Astrocyte (in vitro differentiated cells and primary cell): ENCODE measurements around the gene TLN1. TPM values are rescaled to one million over a fixed set of nuclear protein-coding genes. Genes with fewer than 3 reads are reported as not detected.
A peak's percentile ranks its signal among the peaks of the same experiment; 100 is the strongest.

Source experiments
- DNase-seq: peaks from one replicate; pipeline ENCODE4 v3.0.0-alpha.2; 2010; ENCODE audit warnings: low read depth
- FAIRE-seq: peaks from 2 replicates; lab custom pipeline; 2011; peaks lifted over from hg19 to GRCh38; lab: Jason Lieb, UNC
- H2AFZ ChIP-seq: 2 replicates; pipeline ENCODE4 v1.6.0; 2012; ENCODE audit warnings: low read depth, low read length, inconsistent platforms
- H3K27ac ChIP-seq: 2 replicates; pipeline ENCODE4 v1.5.1; 2011; ENCODE audit warnings: low read depth, low read length, inconsistent platforms
- H3K27me3 ChIP-seq: 2 replicates; pipeline ENCODE4 v1.6.0; 2011; ENCODE audit warnings: low read length, inconsistent platforms; ENCODE audit not compliant: insufficient read depth
- H3K36me3 ChIP-seq: 2 replicates; pipeline ENCODE4 v1.5.1; 2011; ENCODE audit warnings: low read length, inconsistent platforms; ENCODE audit not compliant: insufficient read depth
- H3K4me1 ChIP-seq: 2 replicates; pipeline ENCODE4 v1.5.1; 2011; ENCODE audit warnings: low read length, inconsistent platforms; ENCODE audit not compliant: insufficient read depth
- H3K4me2 ChIP-seq: 2 replicates; pipeline ENCODE4 v1.6.0; 2012; ENCODE audit warnings: low read length, inconsistent platforms
- H3K4me3 ChIP-seq: 2 replicates; pipeline ENCODE4 v1.5.1; 2011; ENCODE audit warnings: low read depth, mild to moderate bottlenecking, low read length, inconsistent platforms; ENCODE audit not compliant: insufficient read depth
- H3K79me2 ChIP-seq: 2 replicates; pipeline ENCODE4 v1.6.0; 2012; ENCODE audit warnings: mild to moderate bottlenecking, low read length, inconsistent platforms; ENCODE audit not compliant: insufficient read depth
- H3K9ac ChIP-seq: 2 replicates; pipeline ENCODE4 v1.6.0; 2012; ENCODE audit warnings: mild to moderate bottlenecking, low read length, inconsistent platforms
- H3K9me3 ChIP-seq: 2 replicates; pipeline ENCODE4 v1.5.1; 2012; ENCODE audit warnings: low read depth, mild to moderate bottlenecking, low read length, inconsistent platforms; ENCODE audit not compliant: insufficient read depth
- H4K20me1 ChIP-seq: 2 replicates; pipeline ENCODE4 v1.6.0; 2012; ENCODE audit warnings: low read length, inconsistent platforms; ENCODE audit not compliant: insufficient read depth
- H3K27ac Mint-ChIP-seq: one replicate; pipeline ENCODE4 v1.8.0; 2021; ENCODE audit warnings: mild to moderate bottlenecking, mixed read lengths; ENCODE audit not compliant: unreplicated experiment
- H3K27me3 Mint-ChIP-seq: one replicate; pipeline ENCODE4 v1.8.0; 2021; ENCODE audit warnings: low read depth, mixed read lengths; ENCODE audit not compliant: unreplicated experiment
- H3K36me3 Mint-ChIP-seq: one replicate; pipeline ENCODE4 v1.8.0; 2021; ENCODE audit warnings: low read depth, mixed read lengths; ENCODE audit not compliant: unreplicated experiment
- H3K4me1 Mint-ChIP-seq: one replicate; pipeline ENCODE4 v1.8.0; 2021; ENCODE audit warnings: low read depth, mixed read lengths; ENCODE audit not compliant: unreplicated experiment
- H3K4me3 Mint-ChIP-seq: one replicate; pipeline ENCODE4 v1.8.0; 2021; ENCODE audit warnings: mild to moderate bottlenecking, moderate library complexity, mixed read lengths; ENCODE audit not compliant: unreplicated experiment
- H3K9me3 Mint-ChIP-seq: one replicate; pipeline ENCODE4 v1.8.0; 2021; ENCODE audit warnings: mild to moderate bottlenecking, mixed read lengths; ENCODE audit not compliant: unreplicated experiment
- CTCF ChIP-seq: IDR thresholded peaks from 2 replicates; pipeline ENCODE4 v1.5.1; 2011; ENCODE audit warnings: low read depth, mild to moderate bottlenecking, inconsistent platforms, low read length, moderate library complexity; ENCODE audit not compliant: insufficient read depth
- EZH2 ChIP-seq: IDR thresholded peaks from 2 replicates; pipeline ENCODE4 v1.6.1; 2012; ENCODE audit warnings: mild to moderate bottlenecking, low read length, inconsistent platforms; ENCODE audit not compliant: insufficient read depth
- total RNA-seq: library from RNA; stranded (reverse); gene quantifications from 2 replicates; pipeline ENCODE4 v1.2.1, GENCODE V29; 2021

Gene TLN1
- total RNA-seq, 1 donor from 2014 or later: 525 TPM

- Histone ChIP-seq H3K27me3 (no peaks in the 10 kb centered on the region), H2AFZ (no peak overlapping the region), H3K4me2 (no peak overlapping the region), H3K4me1 (peaks cover 13% of the 10 kb centered on the region), H3K4me3 (no peak overlapping the region), H3K79me2 (peaks cover 23% of the 10 kb centered on the region), H3K27ac (no peak overlapping the region), H3K36me3 (peaks cover 73% of the 10 kb centered on the region), H3K9me3 (no peaks in the 10 kb centered on the region), H3K9ac (no peak overlapping the region), H4K20me1 (peaks cover 71% of the 10 kb centered on the region)
- DNase-seq: no peak
- H3K4me1 Mint-ChIP-seq: peaks cover 2% of the 10 kb centered on the region
- TF ChIP-seq EZH2: no peak
- no peak for TF ChIP-seq CTCF
- peaks cover 27% of the 10 kb centered on the region for H3K36me3 Mint-ChIP-seq
- no peak for FAIRE-seq
- H3K9me3 Mint-ChIP-seq: no peaks in the 10 kb centered on the region
- no peak overlapping the region for H3K4me3 Mint-ChIP-seq
- no peaks in the 10 kb centered on the region for H3K27me3 Mint-ChIP-seq
- no peak overlapping the region for H3K27ac Mint-ChIP-seq
Observed at GRCh38 chr9:35698231-35698630, 33.8 kb downstream of the TLN1 start.

GRCh38 chr9:35697486-35697885 lies 34.5 kb downstream of the TLN1 start:
- peaks cover 21% of the 10 kb centered on the region for H3K36me3 Mint-ChIP-seq
- Histone ChIP-seq H3K79me2 (peaks cover 23% of the 10 kb centered on the region), H3K27me3 (no peaks in the 10 kb centered on the region), H2AFZ (no peak overlapping the region), H3K4me3 (no peak overlapping the region), H3K4me2 (no peak overlapping the region), H3K36me3 (peaks cover 65% of the 10 kb centered on the region), H3K27ac (no peak overlapping the region), H3K9me3 (no peaks in the 10 kb centered on the region), H3K4me1 (peaks cover 13% of the 10 kb centered on the region), H4K20me1 (peaks cover 64% of the 10 kb centered on the region), H3K9ac (no peak overlapping the region)
- H3K4me1 Mint-ChIP-seq: peaks cover 2% of the 10 kb centered on the region
- H3K9me3 Mint-ChIP-seq: no peaks in the 10 kb centered on the region
- TF ChIP-seq EZH2: no peak
- no peak for TF ChIP-seq CTCF
- no peak overlapping the region for H3K27ac Mint-ChIP-seq
- DNase-seq (no peak), FAIRE-seq (no peak)
- H3K27me3 Mint-ChIP-seq: no peaks in the 10 kb centered on the region
- no peak overlapping the region for H3K4me3 Mint-ChIP-seq

- TF ChIP-seq CTCF: peak; percentile 88
- no peak for TF ChIP-seq EZH2
- Histone ChIP-seq H3K4me3 (no peak overlapping the region), H3K27me3 (no peaks in the 10 kb centered on the region), H3K9ac (no peak overlapping the region), H3K4me2 (no peak overlapping the region), H3K79me2 (peaks cover 18% of the 10 kb centered on the region), H3K27ac (no peak overlapping the region), H3K36me3 (peaks cover 59% of the 10 kb centered on the region), H4K20me1 (peaks cover 59% of the 10 kb centered on the region), H3K4me1 (peaks cover 14% of the 10 kb centered on the region), H3K9me3 (no peaks in the 10 kb centered on the region), H2AFZ (no peak overlapping the region)
- FAIRE-seq (no peak), DNase-seq (no peak)
- Mint-ChIP-seq H3K27ac (peak overlapping the region; percentile 75), H3K27me3 (no peaks in the 10 kb centered on the region), H3K4me3 (peak overlapping the region; percentile 40), H3K4me1 (peaks cover 2% of the 10 kb centered on the region), H3K9me3 (no peaks in the 10 kb centered on the region), H3K36me3 (peaks cover 21% of the 10 kb centered on the region)
Observed at GRCh38 chr9:35696520-35697215, 35.3 kb downstream of the TLN1 start.
